ENCODE results near the gene CRTAC1. TPM values are rescaled to one million over a fixed set of nuclear protein-coding genes. Genes with fewer than 3 reads are reported as not detected.

The CRTAC1 gene
- total and polyA plus RNA-seq, 11 donors: 0.38 to 8.6 (median 1.7) TPM

DNA sequence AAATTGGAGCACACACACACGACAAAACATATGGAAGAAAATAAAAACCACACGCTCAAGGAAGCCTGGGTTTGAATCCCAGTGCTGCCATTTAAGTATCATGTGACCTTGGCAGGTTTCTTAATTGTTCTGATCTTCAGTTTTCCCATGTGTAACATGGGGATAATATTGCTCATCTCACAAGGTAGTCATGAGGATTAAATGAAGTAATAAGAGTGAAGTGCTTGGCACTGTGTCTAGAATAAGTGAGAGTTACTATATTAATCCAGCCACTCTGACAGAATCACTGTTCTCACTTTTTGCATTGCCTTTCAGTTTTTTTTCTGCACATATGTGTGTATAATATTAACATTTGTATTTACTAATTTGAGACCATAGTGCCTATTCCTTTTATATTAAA, 137.5 kb downstream of the CRTAC1 start:
- Histone ChIP-seq H3K4me1 (peaks cover 0 to 11% (median 0%) of the 10 kb centered on the region in 12 donors), H3K27ac (no peak overlapping the region)
- no peak for ATAC-seq

GRCh38 chr10:97892506-97892905, 137.9 kb downstream of the CRTAC1 start:
- Histone ChIP-seq H3K9me3 (no peaks in the 10 kb centered on the region), H3K27ac (no peak overlapping the region), H3K4me1 (peaks cover 0 to 11% (median 0%) of the 10 kb centered on the region in 12 donors), H3K4me3 (no peak overlapping the region), H3K36me3 (no peaks in the 10 kb centered on the region), H3K27me3 (no peaks in the 10 kb centered on the region)
- WGBS, 4 donors: 69 to 84% (median 76%) methylated on average over 2 of the region's 2 CpGs
- intact Hi-C loops (cut with DNase I): no loop called here
- DNase-seq (no peak), ATAC-seq (no peak)
- TF ChIP-seq POLR2A (IDR thresholded peaks at IDR 0.05) (no peak), CTCF (IDR thresholded peaks at IDR 0.05) (no peak)

More for the DNA sequence above, 137.5 kb downstream of the CRTAC1 start:
- no peak for TF ChIP-seq CTCF (IDR thresholded peaks at IDR 0.05)
- TF ChIP-seq POLR2A (IDR thresholded peaks at IDR 0.05): no peak
- H3K4me3 ChIP-seq: no peak overlapping the region
- intact Hi-C loops (cut with DNase I): no loop called here
- H3K27me3 ChIP-seq: no peaks in the 10 kb centered on the region
- WGBS, 4 donors: 87 to 90% (median 88%) methylated on average over 2 of the region's 2 CpGs
- DNase-seq: no peak
- H3K9me3 ChIP-seq: no peaks in the 10 kb centered on the region
- no peaks in the 10 kb centered on the region for H3K36me3 ChIP-seq

GRCh38 chr10:97891497-97892167, 138.8 kb downstream of the CRTAC1 start:
- 80 to 89% (median 84%) methylated on average over 11 to 17 of the region's 17 CpGs for WGBS, 4 donors
- DNase-seq (no peak), ATAC-seq (peak in 1 of 4 donors; percentile 25)
- intact Hi-C loops (cut with DNase I): no loop called here
- no peaks in the 10 kb centered on the region for H3K36me3 ChIP-seq
- no peaks in the 10 kb centered on the region for H3K9me3 ChIP-seq
- TF ChIP-seq POLR2A (IDR thresholded peaks at IDR 0.05) (no peak), CTCF (IDR thresholded peaks at IDR 0.05) (no peak)
- H3K4me3 ChIP-seq: no peak overlapping the region
- no peaks in the 10 kb centered on the region for H3K27me3 ChIP-seq
- H3K27ac ChIP-seq: no peak overlapping the region
- peaks cover 0 to 10% (median 0%) of the 10 kb centered on the region in 12 donors for H3K4me1 ChIP-seq

DNA sequence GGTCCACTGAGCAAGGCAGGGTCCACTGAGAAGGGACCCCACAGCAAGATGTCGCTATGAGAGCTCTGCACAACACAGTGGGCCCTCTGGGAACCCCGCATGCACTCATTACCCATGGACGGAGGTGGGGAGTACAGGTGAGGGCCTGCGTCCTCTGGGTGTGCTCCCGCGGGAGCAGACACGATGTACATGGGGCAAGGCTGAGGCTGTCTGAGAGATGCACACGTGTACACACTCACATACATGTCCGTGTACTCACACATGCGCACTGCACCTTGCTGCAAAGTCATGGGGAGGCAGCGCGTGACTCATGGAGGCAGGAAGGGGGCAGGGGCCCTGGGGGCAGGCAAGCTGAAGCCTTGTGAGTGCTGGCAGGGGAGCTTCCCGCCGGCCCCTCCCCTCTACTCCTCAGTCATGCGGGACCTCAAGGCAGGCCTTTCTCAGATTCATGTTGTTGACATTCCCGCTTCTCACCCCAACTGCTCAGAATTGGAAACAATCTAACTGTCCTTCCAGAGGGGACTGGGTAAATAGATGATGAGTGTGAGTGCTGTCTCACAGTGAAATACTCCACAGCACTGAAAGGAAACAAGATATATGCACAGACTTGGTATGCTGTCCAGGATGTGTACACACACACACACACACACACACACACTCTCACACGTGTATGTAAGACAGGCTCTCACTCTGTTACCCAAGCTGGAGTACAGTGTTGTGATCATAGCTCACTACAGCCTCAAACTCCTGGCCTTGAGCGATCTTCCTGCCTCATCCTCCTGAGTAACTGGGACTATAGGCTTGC, 140.8 kb downstream of the CRTAC1 start:
- TF ChIP-seq POLR2A (IDR thresholded peaks at IDR 0.05) (no peak), CTCF (IDR thresholded peaks at IDR 0.05) (no peak)
- ATAC-seq (peak in 1 of 4 donors; percentile 8), DNase-seq (no peak)
- intact Hi-C loops (cut with DNase I): no loop called here
- H3K27me3 ChIP-seq: no peaks in the 10 kb centered on the region
- peaks cover 0 to 6% (median 0%) of the 10 kb centered on the region in 12 donors for H3K4me1 ChIP-seq
- no peaks in the 10 kb centered on the region for H3K9me3 ChIP-seq
- H3K4me3 ChIP-seq: no peak overlapping the region
- 69 to 81% (median 75%) methylated on average over 18 of the region's 18 CpGs for WGBS, 4 donors
- H3K36me3 ChIP-seq: no peaks in the 10 kb centered on the region
- no peak overlapping the region for H3K27ac ChIP-seq

All from heart left ventricle (tissue), 16 donors.